ENCODE data around the gene FGF7.

FGF7 gene

DNA sequence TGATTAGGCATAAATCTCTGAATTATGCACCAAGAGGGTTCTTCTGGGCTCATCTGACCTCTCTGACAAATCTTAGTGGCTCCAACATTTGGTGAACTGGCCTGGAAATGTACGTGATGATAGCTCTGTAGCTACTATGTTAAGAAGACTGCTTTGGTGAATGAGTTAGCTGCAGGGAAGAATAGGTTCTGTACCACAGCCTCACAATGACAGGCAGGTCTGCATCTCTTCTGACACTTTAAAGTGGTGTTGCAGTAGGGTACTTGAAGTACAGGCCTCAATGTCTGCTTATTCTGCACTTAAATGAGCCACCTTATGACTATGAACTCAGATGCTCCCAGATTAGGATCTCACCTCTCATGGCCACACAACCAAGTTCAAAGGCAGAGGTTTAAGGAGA is 7.0 kb downstream of the FGF7 start:
- Histone ChIP-seq H3K4me3 (replicated peaks; ENCODE audit: insufficient read depth, low read length) (no peak overlapping the region), H3K27me3 (ENCODE audit: insufficient read depth, poor library complexity, severe bottlenecking) (no peaks in the 10 kb centered on the region), H3K27ac (replicated peaks) (no peak overlapping the region)
- no peak for DNase-seq (ENCODE audit: low read depth in 1 of 2, low spot score in 1 of 2)
- TF ChIP-seq, protein P1, sequence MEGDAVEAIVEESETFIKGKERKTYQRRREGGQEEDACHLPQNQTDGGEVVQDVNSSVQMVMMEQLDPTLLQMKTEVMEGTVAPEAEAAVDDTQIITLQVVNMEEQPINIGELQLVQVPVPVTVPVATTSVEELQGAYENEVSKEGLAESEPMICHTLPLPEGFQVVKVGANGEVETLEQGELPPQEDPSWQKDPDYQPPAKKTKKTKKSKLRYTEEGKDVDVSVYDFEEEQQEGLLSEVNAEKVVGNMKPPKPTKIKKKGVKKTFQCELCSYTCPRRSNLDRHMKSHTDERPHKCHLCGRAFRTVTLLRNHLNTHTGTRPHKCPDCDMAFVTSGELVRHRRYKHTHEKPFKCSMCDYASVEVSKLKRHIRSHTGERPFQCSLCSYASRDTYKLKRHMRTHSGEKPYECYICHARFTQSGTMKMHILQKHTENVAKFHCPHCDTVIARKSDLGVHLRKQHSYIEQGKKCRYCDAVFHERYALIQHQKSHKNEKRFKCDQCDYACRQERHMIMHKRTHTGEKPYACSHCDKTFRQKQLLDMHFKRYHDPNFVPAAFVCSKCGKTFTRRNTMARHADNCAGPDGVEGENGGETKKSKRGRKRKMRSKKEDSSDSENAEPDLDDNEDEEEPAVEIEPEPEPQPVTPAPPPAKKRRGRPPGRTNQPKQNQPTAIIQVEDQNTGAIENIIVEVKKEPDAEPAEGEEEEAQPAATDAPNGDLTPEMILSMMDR (IDR thresholded peaks at IDR 0.05; ENCODE audit: insufficient read depth, low read length), result no peak
- TF ChIP-seq, protein P2, sequence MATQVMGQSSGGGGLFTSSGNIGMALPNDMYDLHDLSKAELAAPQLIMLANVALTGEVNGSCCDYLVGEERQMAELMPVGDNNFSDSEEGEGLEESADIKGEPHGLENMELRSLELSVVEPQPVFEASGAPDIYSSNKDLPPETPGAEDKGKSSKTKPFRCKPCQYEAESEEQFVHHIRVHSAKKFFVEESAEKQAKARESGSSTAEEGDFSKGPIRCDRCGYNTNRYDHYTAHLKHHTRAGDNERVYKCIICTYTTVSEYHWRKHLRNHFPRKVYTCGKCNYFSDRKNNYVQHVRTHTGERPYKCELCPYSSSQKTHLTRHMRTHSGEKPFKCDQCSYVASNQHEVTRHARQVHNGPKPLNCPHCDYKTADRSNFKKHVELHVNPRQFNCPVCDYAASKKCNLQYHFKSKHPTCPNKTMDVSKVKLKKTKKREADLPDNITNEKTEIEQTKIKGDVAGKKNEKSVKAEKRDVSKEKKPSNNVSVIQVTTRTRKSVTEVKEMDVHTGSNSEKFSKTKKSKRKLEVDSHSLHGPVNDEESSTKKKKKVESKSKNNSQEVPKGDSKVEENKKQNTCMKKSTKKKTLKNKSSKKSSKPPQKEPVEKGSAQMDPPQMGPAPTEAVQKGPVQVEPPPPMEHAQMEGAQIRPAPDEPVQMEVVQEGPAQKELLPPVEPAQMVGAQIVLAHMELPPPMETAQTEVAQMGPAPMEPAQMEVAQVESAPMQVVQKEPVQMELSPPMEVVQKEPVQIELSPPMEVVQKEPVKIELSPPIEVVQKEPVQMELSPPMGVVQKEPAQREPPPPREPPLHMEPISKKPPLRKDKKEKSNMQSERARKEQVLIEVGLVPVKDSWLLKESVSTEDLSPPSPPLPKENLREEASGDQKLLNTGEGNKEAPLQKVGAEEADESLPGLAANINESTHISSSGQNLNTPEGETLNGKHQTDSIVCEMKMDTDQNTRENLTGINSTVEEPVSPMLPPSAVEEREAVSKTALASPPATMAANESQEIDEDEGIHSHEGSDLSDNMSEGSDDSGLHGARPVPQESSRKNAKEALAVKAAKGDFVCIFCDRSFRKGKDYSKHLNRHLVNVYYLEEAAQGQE (IDR thresholded peaks at IDR 0.05; ENCODE audit: insufficient replicate concordance, low read depth), result no peak
- no peak for TF ChIP-seq GABPA (IDR thresholded peaks at IDR 0.05; ENCODE audit: low read depth)
- TF ChIP-seq SPI1 (IDR thresholded peaks at IDR 0.05; ENCODE audit: borderline replicate concordance, low read depth), result no peak

DNA sequence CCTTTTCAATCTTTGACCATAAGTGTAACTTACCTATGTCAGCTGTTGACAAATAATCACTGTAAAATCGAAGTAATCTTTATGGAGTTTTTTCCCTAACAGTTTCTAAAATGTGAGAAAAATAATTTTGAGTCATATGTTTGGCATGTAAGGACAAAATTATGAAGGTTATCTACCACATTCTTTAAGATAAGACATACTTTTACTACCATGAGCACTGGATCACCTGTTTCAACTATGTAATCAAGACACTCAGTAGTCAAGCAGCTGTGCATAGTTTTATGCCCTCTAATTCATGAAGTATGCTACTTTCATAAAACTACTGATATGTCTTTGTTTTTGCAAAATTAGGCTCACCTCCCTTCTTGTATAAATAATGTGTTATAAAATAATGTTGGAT is 12.1 kb downstream of the FGF7 start:
- no peak overlapping the region for H3K27ac ChIP-seq (replicated peaks)
- H3K4me3 ChIP-seq (replicated peaks; ENCODE audit: insufficient read depth, low read length), result no peak overlapping the region
- no peak for DNase-seq (ENCODE audit: low read depth in 1 of 2, low spot score in 1 of 2)
- TF ChIP-seq POLR2AphosphoS5 (IDR thresholded peaks at IDR 0.05; ENCODE audit: low read depth) (no peak), SPI1 (IDR thresholded peaks at IDR 0.05; ENCODE audit: borderline replicate concordance, low read depth) (no peak), GABPA (IDR thresholded peaks at IDR 0.05; ENCODE audit: low read depth) (no peak)
- TF ChIP-seq, protein P1 (IDR thresholded peaks at IDR 0.05; ENCODE audit: insufficient read depth, low read length), result no peak
- TF ChIP-seq, protein P2 (IDR thresholded peaks at IDR 0.05; ENCODE audit: insufficient replicate concordance, low read depth), result no peak
- no peaks in the 10 kb centered on the region for H3K27me3 ChIP-seq (ENCODE audit: insufficient read depth, poor library complexity, severe bottlenecking)

DNA sequence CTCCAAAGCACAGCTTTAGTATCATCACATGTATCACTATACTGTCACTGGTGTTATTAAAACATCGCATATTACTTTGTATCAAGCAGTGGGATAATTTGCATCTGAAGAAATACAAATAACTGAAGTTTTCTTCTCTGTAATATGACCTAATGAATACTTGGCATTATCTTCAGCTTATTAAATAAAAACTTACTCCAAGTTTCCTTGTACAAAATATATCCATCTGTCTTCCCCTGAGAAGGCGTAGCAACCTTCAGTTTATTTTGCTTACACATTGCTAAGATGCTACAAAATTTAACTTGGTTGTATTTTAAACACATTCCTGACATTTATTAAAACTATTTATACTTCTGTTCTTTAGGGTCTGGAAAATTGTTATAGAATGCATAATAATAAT is 13.7 kb downstream of the FGF7 start:
- H3K4me3 ChIP-seq (replicated peaks; ENCODE audit: insufficient read depth, low read length), result no peak overlapping the region
- H3K27ac ChIP-seq (replicated peaks), result no peak overlapping the region
- TF ChIP-seq, protein P2 (IDR thresholded peaks at IDR 0.05; ENCODE audit: insufficient replicate concordance, low read depth), result no peak
- no peak for TF ChIP-seq POLR2AphosphoS5 (IDR thresholded peaks at IDR 0.05; ENCODE audit: low read depth)
- TF ChIP-seq, protein P1 (IDR thresholded peaks at IDR 0.05; ENCODE audit: insufficient read depth, low read length), result no peak
- no peak for DNase-seq (ENCODE audit: low read depth in 1 of 2, low spot score in 1 of 2)
- H3K27me3 ChIP-seq (ENCODE audit: insufficient read depth, poor library complexity, severe bottlenecking), result no peaks in the 10 kb centered on the region
